OCI-LY3 (cell line): ENCODE data around the gene IL21R.

ENCODE experiments used
- EZH2phosphoT487 ChIP-seq: fragments of 200-600 bp; shearing (Covaris generic); IDR thresholded peaks from 2 replicates; pipeline ENCODE4 v1.6.1; 2018; ENCODE audit warnings: antibody characterized with exemption, mixed run types, low read depth
- TF ChIP-seq, protein P1 (sequence below): fragments of 200-600, 300-600 bp; sonication (generic); IDR thresholded peaks from 2 replicates; pipeline ENCODE4 v1.5.1; 2014; ENCODE audit warnings: antibody characterized with exemption, low read length, low read depth

DNA sequence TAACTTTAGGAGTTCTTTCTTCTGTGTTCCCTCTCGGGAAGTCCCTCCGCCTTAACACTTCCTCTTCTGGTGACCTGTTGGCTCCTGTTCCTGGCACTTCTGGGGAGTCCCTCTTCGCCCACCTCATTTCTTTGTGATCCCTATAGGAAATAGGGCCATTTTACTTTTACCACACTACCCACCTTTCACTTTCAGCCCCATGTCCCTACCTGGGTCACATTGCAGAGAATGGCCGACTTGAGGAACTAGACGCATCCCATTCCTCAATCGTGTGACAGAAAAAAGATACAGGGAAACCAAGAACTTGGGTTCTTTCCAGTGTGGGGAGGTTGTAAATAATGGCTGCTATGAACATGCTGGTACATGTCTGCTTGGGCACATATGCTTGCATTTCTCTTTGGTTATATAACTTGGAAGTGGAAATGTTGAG, 6.6 kb downstream of the IL21R start:
- TF ChIP-seq, protein P1, sequence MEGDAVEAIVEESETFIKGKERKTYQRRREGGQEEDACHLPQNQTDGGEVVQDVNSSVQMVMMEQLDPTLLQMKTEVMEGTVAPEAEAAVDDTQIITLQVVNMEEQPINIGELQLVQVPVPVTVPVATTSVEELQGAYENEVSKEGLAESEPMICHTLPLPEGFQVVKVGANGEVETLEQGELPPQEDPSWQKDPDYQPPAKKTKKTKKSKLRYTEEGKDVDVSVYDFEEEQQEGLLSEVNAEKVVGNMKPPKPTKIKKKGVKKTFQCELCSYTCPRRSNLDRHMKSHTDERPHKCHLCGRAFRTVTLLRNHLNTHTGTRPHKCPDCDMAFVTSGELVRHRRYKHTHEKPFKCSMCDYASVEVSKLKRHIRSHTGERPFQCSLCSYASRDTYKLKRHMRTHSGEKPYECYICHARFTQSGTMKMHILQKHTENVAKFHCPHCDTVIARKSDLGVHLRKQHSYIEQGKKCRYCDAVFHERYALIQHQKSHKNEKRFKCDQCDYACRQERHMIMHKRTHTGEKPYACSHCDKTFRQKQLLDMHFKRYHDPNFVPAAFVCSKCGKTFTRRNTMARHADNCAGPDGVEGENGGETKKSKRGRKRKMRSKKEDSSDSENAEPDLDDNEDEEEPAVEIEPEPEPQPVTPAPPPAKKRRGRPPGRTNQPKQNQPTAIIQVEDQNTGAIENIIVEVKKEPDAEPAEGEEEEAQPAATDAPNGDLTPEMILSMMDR, result no peak
- TF ChIP-seq EZH2phosphoT487, result no peak
